Erythroblast (primary cell): ENCODE measurements around the gene PDGFA.

ENCODE experiments used
- GATA1 ChIP-seq: IDR thresholded peaks from 2 replicates; pipeline ENCODE4 v1.6.1; 2011; ENCODE audit warnings: low read depth, mild to moderate bottlenecking, control low read depth, low read length, moderate library complexity
- POLR2A ChIP-seq: IDR thresholded peaks from 2 replicates; pipeline ENCODE4 v1.6.1; 2011; ENCODE audit warnings: mild to moderate bottlenecking, low read length

DNA sequence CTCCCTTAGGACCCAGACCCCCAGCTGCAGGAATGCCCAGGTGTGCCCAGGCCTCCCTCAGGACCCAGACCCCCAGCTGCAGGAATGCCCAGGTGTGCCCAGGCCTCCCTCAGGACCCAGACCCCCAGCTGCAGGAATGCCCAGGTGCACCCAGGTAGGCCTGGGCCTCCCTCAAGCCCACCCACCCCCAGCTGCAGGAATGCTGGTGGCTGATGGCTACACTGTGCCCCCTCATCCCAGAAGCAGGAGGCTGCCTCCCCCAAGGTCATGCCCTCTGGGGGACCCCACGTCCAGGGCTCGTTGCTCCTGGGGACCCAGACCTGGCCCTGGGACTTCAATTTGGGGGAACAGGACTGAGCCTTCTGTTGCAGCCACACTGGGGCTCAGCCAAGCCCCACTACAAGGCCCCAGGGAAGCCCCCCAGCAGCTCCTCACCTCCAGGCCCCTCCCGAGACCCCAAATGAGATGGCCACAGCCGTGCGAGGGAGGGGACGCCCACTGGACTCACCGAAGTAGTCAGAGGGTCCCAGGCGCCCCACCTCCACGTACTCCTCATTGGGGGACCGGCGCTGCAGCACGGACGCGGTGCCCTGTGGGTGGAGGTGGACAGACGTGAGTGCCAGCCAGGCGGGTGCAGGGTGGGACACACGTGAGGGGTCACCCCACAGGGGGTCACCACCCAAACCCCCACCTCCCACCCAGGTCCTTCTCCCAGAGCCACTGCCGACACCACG lies 31.4 kb upstream of the PDGFA start:
- TF ChIP-seq POLR2A (no peak), GATA1 (no peak)
